Mesodermal cell (in vitro differentiated cells): ENCODE results near the gene PDE3A.

Source experiments
- H3K27ac ChIP-seq: 2 replicates; pipeline ENCODE4 v1.7.0; 2013; ENCODE audit warnings: mild to moderate bottlenecking, low read depth, low read length, moderate library complexity; ENCODE audit not compliant: severe bottlenecking
- H3K36me3 ChIP-seq: 2 replicates; pipeline ENCODE4 v1.7.1; 2013; ENCODE audit warnings: mild to moderate bottlenecking, low read length, moderate library complexity; ENCODE audit not compliant: control insufficient read depth, insufficient read depth
- H3K4me1 ChIP-seq: one replicate; pipeline ENCODE4 v1.7.1; 2013; ENCODE audit warnings: mild to moderate bottlenecking, low read length; ENCODE audit not compliant: insufficient read depth, control insufficient read depth, poor library complexity, severe bottlenecking
- H3K4me3 ChIP-seq: 2 replicates; pipeline ENCODE4 v1.7.0; 2013; ENCODE audit warnings: low read length, control low read depth, mild to moderate bottlenecking; ENCODE audit not compliant: insufficient read depth, poor library complexity, severe bottlenecking; ENCODE audit errors: extremely low read depth
- H3K9me3 ChIP-seq: 2 replicates; pipeline ENCODE4 v1.7.1; 2013; ENCODE audit warnings: mild to moderate bottlenecking, low read length, moderate library complexity; ENCODE audit not compliant: control insufficient read depth
- WGBS, 2 experiments: methylation state at CpG; one replicate each; pipeline ENCODE4 v1.1.5; 2013; ENCODE audit warnings: missing lambda C conversion rate in 2 of 2; ENCODE audit not compliant: insufficient coverage in 2 of 2; 5-methylcytosine and 5-hydroxymethylcytosine counted together

Gene PDE3A

DNA sequence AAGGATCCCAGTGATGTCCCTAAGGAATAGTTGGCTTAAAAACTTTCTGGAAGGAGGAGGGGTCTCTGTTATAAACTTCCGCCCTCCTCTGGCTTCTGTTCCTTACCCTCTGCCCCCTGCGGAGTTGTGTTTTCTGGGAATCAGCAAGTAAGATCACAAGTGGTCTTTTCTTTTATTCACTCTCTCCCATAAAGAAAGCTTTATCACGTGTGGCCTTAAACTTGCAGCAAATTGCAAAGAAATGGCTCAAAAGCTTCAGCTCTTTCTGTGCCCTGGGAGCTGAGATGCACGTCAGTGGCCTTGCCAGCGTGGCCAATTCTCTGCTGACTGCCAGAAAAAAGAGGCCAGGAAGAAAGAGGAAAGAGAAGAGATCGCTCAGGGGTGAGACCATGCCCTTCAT, 326.9 kb downstream of the PDE3A start, which contains the start of gene SLCO1C1:
Gene SLCO1C1 (plus strand): TSS at position 101 of the 400 bp plus-strand sequence. CDS start 4,245 bp downstream, outside the sequence.
- H3K27ac ChIP-seq, result no peak within 1 kb of the TSS
- WGBS, 2 experiments, result 45 to 83% methylated on average over 1 to 3 of the region's 6 CpGs
- H3K4me1 ChIP-seq, result no peaks in the 10 kb centered on the region
- H3K4me3 ChIP-seq, result no peak within 1 kb of the TSS
- no peaks in the 10 kb centered on the region for H3K9me3 ChIP-seq
- H3K36me3 ChIP-seq, result no peaks in the 10 kb centered on the region

- Histone ChIP-seq H3K9me3 (no peaks in the 10 kb centered on the region), H3K4me3 (no peak overlapping the region), H3K27ac (no peak overlapping the region), H3K36me3 (no peaks in the 10 kb centered on the region), H3K4me1 (no peaks in the 10 kb centered on the region)
- WGBS, 2 experiments, result 79 to 80% methylated on average over 2 of the region's 7 CpGs
These were observed 328.0 kb downstream of the PDE3A start for GRCh38 chr12:20696181-20696905.

GRCh38 chr12:20701106-20701505, 332.8 kb downstream of the PDE3A start:
- Histone ChIP-seq H3K4me3 (no peak overlapping the region), H3K36me3 (no peaks in the 10 kb centered on the region), H3K27ac (no peak overlapping the region), H3K9me3 (no peaks in the 10 kb centered on the region), H3K4me1 (no peaks in the 10 kb centered on the region)
- WGBS, 2 experiments, result 78 to 100% methylated on average over 1 of the region's 1 CpG

- Histone ChIP-seq H3K4me1 (no peaks in the 10 kb centered on the region), H3K27ac (no peak overlapping the region), H3K36me3 (no peaks in the 10 kb centered on the region), H3K9me3 (no peaks in the 10 kb centered on the region), H3K4me3 (no peak overlapping the region)
- WGBS, 2 experiments, result 76 to 93% methylated on average over 2 to 6 of the region's 6 CpGs
These were observed 336.5 kb downstream of the PDE3A start for GRCh38 chr12:20704860-20705259.

- H3K4me1 ChIP-seq, result peaks cover 7% of the 10 kb centered on the region
- no peak overlapping the region for H3K27ac ChIP-seq
- no peaks in the 10 kb centered on the region for H3K9me3 ChIP-seq
- WGBS, 2 experiments, result 40 to 89% methylated on average over 1 to 3 of the region's 3 CpGs
- H3K36me3 ChIP-seq, result no peaks in the 10 kb centered on the region
- H3K4me3 ChIP-seq, result no peak overlapping the region
These were observed 343.5 kb downstream of the PDE3A start for GRCh38 chr12:20711846-20712245.

- 75 to 100% methylated on average over 1 to 2 of the region's 2 CpGs for WGBS, 2 experiments
- Histone ChIP-seq H3K9me3 (no peaks in the 10 kb centered on the region), H3K27ac (no peak overlapping the region), H3K4me1 (peaks cover 7% of the 10 kb centered on the region), H3K36me3 (no peaks in the 10 kb centered on the region), H3K4me3 (no peak overlapping the region)
These were observed 347.7 kb downstream of the PDE3A start for GRCh38 chr12:20716037-20716436.

DNA sequence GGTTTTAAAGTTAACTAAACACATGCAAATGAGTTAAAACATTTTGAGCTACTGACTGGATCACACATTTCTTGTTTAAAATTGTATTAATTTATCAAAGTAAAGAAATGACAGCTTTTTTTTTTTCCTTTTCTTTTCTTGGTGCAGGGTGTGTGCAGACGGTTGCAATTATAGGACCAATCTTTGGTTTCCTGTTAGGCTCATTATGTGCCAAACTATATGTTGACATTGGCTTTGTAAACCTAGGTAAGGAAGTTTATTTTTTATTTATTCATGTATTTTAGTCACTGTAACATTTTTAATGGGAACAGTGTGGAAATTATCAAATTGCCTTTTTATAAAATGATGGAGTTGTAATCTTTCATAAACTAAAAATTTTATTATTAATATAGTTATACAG, 348.6 kb downstream of the PDE3A start:
- no peaks in the 10 kb centered on the region for H3K9me3 ChIP-seq
- H3K36me3 ChIP-seq, result no peaks in the 10 kb centered on the region
- H3K4me3 ChIP-seq, result no peak overlapping the region
- no CpG with 5 or more reads among the region's 1 CpG for WGBS, 2 experiments
- peaks cover 5% of the 10 kb centered on the region for H3K4me1 ChIP-seq
- H3K27ac ChIP-seq, result no peak overlapping the region

DNA sequence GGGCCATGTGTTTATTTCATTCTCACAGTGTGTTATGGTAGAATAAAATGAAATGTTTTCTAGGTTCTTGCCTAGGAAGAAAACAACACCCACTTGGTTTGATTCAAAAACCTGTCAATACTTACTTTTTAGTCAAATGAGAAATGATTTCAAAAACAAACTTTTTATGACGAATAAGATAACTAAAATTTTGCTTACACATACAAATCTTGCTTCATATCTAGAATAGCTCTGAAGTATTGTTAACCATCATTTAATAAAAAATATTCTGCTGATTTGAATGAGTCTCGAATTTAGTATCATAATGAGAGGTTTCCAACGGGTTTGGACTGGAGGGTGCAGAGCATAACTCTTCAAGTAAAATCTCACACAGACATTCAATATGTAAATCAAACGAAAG, 350.0 kb downstream of the PDE3A start:
- 90% methylated on average over 2 of the region's 4 CpGs; no CpG with 5 or more reads in 1 of the 2 experiments for WGBS, 2 experiments
- H3K27ac ChIP-seq, result no peak overlapping the region
- H3K4me1 ChIP-seq, result no peaks in the 10 kb centered on the region
- no peak overlapping the region for H3K4me3 ChIP-seq
- no peaks in the 10 kb centered on the region for H3K9me3 ChIP-seq
- H3K36me3 ChIP-seq, result no peaks in the 10 kb centered on the region

- no peaks in the 10 kb centered on the region for H3K9me3 ChIP-seq
- no peaks in the 10 kb centered on the region for H3K36me3 ChIP-seq
- H3K4me1 ChIP-seq, result no peaks in the 10 kb centered on the region
- H3K4me3 ChIP-seq, result no peak overlapping the region
- 100% methylated on average over 1 of the region's 1 CpG; no CpG with 5 or more reads in 1 of the 2 experiments for WGBS, 2 experiments
- H3K27ac ChIP-seq, result no peak overlapping the region
These were observed 353.8 kb downstream of the PDE3A start for GRCh38 chr12:20722142-20722541.

DNA sequence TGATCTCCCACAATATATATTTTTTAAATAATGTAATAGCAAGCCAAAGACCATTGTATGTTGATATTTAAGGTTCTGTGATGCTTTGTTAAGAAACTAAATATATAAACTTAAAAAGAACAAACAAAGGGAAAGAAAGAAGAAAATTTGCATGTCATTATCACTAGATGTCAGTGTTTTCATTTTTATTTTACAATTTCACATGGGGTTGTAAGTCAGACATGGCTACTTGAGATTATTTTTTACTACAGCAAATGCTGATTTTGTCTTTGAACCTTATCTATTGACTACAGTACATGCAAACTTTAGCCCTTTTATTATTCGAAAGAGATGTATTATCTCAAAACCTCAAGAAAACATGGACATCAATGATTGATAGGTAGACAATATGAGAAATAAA, 362.9 kb downstream of the PDE3A start:
- no peak overlapping the region for H3K27ac ChIP-seq
- WGBS, 2 experiments, result no CpG with 5 or more reads among the region's 1 CpG
- no peak overlapping the region for H3K4me3 ChIP-seq
- H3K36me3 ChIP-seq, result no peaks in the 10 kb centered on the region
- H3K9me3 ChIP-seq, result no peaks in the 10 kb centered on the region
- H3K4me1 ChIP-seq, result no peaks in the 10 kb centered on the region
